Stomach (tissue), 9 donors: ENCODE results near the gene WDR48. TPM values are rescaled to one million over a fixed set of nuclear protein-coding genes. Genes with fewer than 3 reads are reported as not detected.
A peak's percentile ranks its signal among the peaks of the same experiment; 100 is the strongest.

Source experiments
- DNase-seq, 2 donors: peaks; one replicate each; pipeline versions ENCODE4 v3.0.0 to v3.0.0-alpha.2; 2013 to 2019
- H3K27ac ChIP-seq, 5 donors: fragments of 200-600 bp in 4 of 5; sonication (generic) in 4 of 5; one replicate each; pipeline ENCODE4 v1.5.1; 2013 to 2019; ENCODE audit warnings: mild to moderate bottlenecking in 1 of 5, moderate library complexity in 1 of 5
- H3K27me3 ChIP-seq, 3 donors: fragments of 200-600 bp; sonication (generic); one replicate each; pipeline ENCODE4 v1.5.1; 2017 to 2019; ENCODE audit warnings: mixed run types in 1 of 3
- H3K36me3 ChIP-seq, 4 donors: fragments of 200-600 bp; sonication (generic); 1 replicate in 3 of 4; 2 replicates in 1 of 4; pipeline ENCODE4 v1.5.1; 2016 to 2019
- H3K4me1 ChIP-seq, 4 donors: fragments of 200-600 bp; sonication (generic); one replicate each; pipeline ENCODE4 v1.5.1; 2016 to 2019
- H3K4me3 ChIP-seq, 4 donors: fragments of 200-600 bp; sonication (generic) in 3 of 4; one replicate each; pipeline ENCODE4 v1.5.1; 2016 to 2019; ENCODE audit warnings: mild to moderate bottlenecking in 1 of 4
- H3K9me3 ChIP-seq, 4 donors: fragments of 200-600 bp; sonication (generic); one replicate each; pipeline ENCODE4 v1.5.1; 2016 to 2019
- CTCF ChIP-seq, 7 experiments: fragments of 450-650 bp in 4 of 7; fragments of 200-600 bp in 3 of 7; sonication (generic) in 3 of 7; IDR thresholded peaks; one replicate each; pipeline ENCODE4 v1.5.1; 2016 to 2019; ENCODE audit warnings: antibody characterized with exemption in 7 of 7, control low read depth in 2 of 7, mild to moderate bottlenecking in 1 of 7
- EP300 ChIP-seq: sonication (generic); formaldehyde crosslinking; IDR thresholded peaks from one replicate; pipeline ENCODE4 v1.6.1; 2017; ENCODE audit warnings: antibody characterized with exemption
- POLR2A ChIP-seq, 4 donors: fragments of 450-650 bp; IDR thresholded peaks; one replicate each; pipeline ENCODE4 v1.6.1; 2016; ENCODE audit warnings: antibody characterized with exemption in 4 of 4, control low read depth in 2 of 4, mild to moderate bottlenecking in 1 of 4, moderate library complexity in 1 of 4
- POLR2AphosphoS5 ChIP-seq, 3 donors: sonication (generic); formaldehyde crosslinking; IDR thresholded peaks; one replicate each; pipeline ENCODE4 v1.6.1; 2016; ENCODE audit warnings: antibody characterized with exemption in 3 of 3
- WGBS, 5 donors: extraction: QIAGEN DNeasy Blood & Tissue Kit in 3 of 5; methylation state at CpG; one replicate each; pipeline versions ENCODE4 v1.1.5 to v1.1.7; 2013 to 2018; 5-methylcytosine and 5-hydroxymethylcytosine counted together
- intact Hi-C: fragments of 100-400 bp; cut with DNase I; formaldehyde crosslinking; loops from one replicate; pipeline ENCODE4 v1.15.1; 2023; ENCODE audit warnings: low total_unique reads
- polyA plus RNA-seq, 3 donors: library from polyadenylated mRNA; stranded (reverse); fragments of 200-250 nt; gene quantifications; one replicate each; pipeline ENCODE4 v1.2.3, GENCODE V29; 2013
- total RNA-seq, 5 donors: library from RNA; depleted of rRNA; stranded (reverse); fragments of >200 nt; gene quantifications; one replicate each; pipeline versions ENCODE4 v1.1.0 to v1.2.3, GENCODE V29; 2014 to 2016
- donor health status: healthy with polysubstance abuse.
- donor health status: Bipolar disorder and iron deficiency.
- donor health status: healthy.

The WDR48 gene
- total and polyA plus RNA-seq, 8 donors = 4.3 to 89.7 (median 13.4) TPM

- intact Hi-C loops = no loop called here
- no peak for TF ChIP-seq EP300
- no peak for TF ChIP-seq POLR2AphosphoS5 (IDR thresholded peaks at IDR 0.05)
- no peak for TF ChIP-seq CTCF (IDR thresholded peaks at IDR 0.05)
- TF ChIP-seq POLR2A (IDR thresholded peaks at IDR 0.05) = no peak
- H3K4me3 ChIP-seq = no peak overlapping the region
- H3K27me3 ChIP-seq = no peaks in the 10 kb centered on the region
- peaks cover 0 to 29% (median 17%) of the 10 kb centered on the region in 4 donors for H3K36me3 ChIP-seq
- peak in 1 of 2 donors; percentile 9 for DNase-seq
- H3K9me3 ChIP-seq = no peaks in the 10 kb centered on the region
- H3K4me1 ChIP-seq = peaks cover 7 to 46% (median 31%) of the 10 kb centered on the region in 4 donors
- WGBS, 5 donors = 72 to 80% (median 76%) methylated on average over 6 of the region's 6 CpGs
- no peak overlapping the region for H3K27ac ChIP-seq
These were observed 82.0 kb downstream of the WDR48 start for GRCh38 chr3:39133822-39134221.

- TF ChIP-seq POLR2AphosphoS5 (IDR thresholded peaks at IDR 0.05) (no peak), EP300 (no peak), CTCF (IDR thresholded peaks at IDR 0.05) (no peak), POLR2A (IDR thresholded peaks at IDR 0.05) (no peak)
- Histone ChIP-seq H3K4me1 (peaks cover 7 to 51% (median 36%) of the 10 kb centered on the region in 4 donors), H3K27ac (no peak overlapping the region), H3K9me3 (no peaks in the 10 kb centered on the region), H3K4me3 (no peak overlapping the region), H3K27me3 (no peaks in the 10 kb centered on the region), H3K36me3 (peaks cover 0 to 33% (median 14%) of the 10 kb centered on the region in 4 donors)
- 81 to 100% (median 86%) methylated on average over 1 to 7 of the region's 7 CpGs for WGBS, 5 donors
- DNase-seq = no peak
- intact Hi-C loops = no loop called here
These were observed 82.5 kb downstream of the WDR48 start for GRCh38 chr3:39134305-39134704.

- Histone ChIP-seq H3K36me3 (peaks cover under 1 to 42% (median 16%) of the 10 kb centered on the region in 4 donors), H3K9me3 (no peaks in the 10 kb centered on the region), H3K27me3 (no peaks in the 10 kb centered on the region), H3K27ac (peak overlapping the region in 1 of 5 donors; percentile 29), H3K4me1 (peaks cover 14 to 57% (median 42%) of the 10 kb centered on the region in 4 donors), H3K4me3 (no peak overlapping the region)
- 51 to 67% (median 59%) methylated on average over 8 of the region's 8 CpGs for WGBS, 5 donors
- TF ChIP-seq EP300 = no peak
- peak; percentile 19 to 38 (median 34) for TF ChIP-seq POLR2AphosphoS5 (IDR thresholded peaks at IDR 0.05)
- intact Hi-C loops = no loop called here
- peak in 1 of 2 donors; percentile 66 for DNase-seq
These were observed 83.5 kb downstream of the WDR48 start for GRCh38 chr3:39135170-39135805.

GRCh38 chr3:39136533-39137434, 85.0 kb downstream of the WDR48 start:
- H3K4me1 ChIP-seq = peaks cover 25 to 67% (median 50%) of the 10 kb centered on the region in 4 donors
- intact Hi-C loops = no loop called here
- no peak for TF ChIP-seq POLR2AphosphoS5 (IDR thresholded peaks at IDR 0.05)
- no peak for TF ChIP-seq POLR2A (IDR thresholded peaks at IDR 0.05)
- no peak for TF ChIP-seq EP300

GRCh38 chr3:39137435-39137936, 85.7 kb downstream of the WDR48 start:
- WGBS, 5 donors = 93 to 98% (median 97%) methylated on average over 14 to 18 of the region's 18 CpGs
- no peaks in the 10 kb centered on the region for H3K27me3 ChIP-seq
- TF ChIP-seq POLR2AphosphoS5 (IDR thresholded peaks at IDR 0.05) (no peak), POLR2A (IDR thresholded peaks at IDR 0.05) (no peak), EP300 (no peak), CTCF (IDR thresholded peaks at IDR 0.05) (no peak)
- peaks cover 10 to 64% (median 36%) of the 10 kb centered on the region in 4 donors for H3K36me3 ChIP-seq
- no peak for DNase-seq
- no peak overlapping the region for H3K4me3 ChIP-seq
- intact Hi-C loops = no loop called here
- no peaks in the 10 kb centered on the region for H3K9me3 ChIP-seq
- peaks cover 32 to 71% (median 56%) of the 10 kb centered on the region in 4 donors for H3K4me1 ChIP-seq
- H3K27ac ChIP-seq = no peak overlapping the region

More at GRCh38 chr3:39136533-39137434, 85.0 kb downstream of the WDR48 start:
- Histone ChIP-seq H3K27ac (no peak overlapping the region), H3K36me3 (peaks cover 3 to 57% (median 29%) of the 10 kb centered on the region in 4 donors), H3K9me3 (no peaks in the 10 kb centered on the region), H3K4me3 (no peak overlapping the region), H3K27me3 (no peaks in the 10 kb centered on the region)
- DNase-seq = no peak
- 91 to 95% (median 93%) methylated on average over 16 to 21 of the region's 21 CpGs for WGBS, 5 donors
